Measurements from ENCODE around the gene HHAT.

The HHAT gene

DNA sequence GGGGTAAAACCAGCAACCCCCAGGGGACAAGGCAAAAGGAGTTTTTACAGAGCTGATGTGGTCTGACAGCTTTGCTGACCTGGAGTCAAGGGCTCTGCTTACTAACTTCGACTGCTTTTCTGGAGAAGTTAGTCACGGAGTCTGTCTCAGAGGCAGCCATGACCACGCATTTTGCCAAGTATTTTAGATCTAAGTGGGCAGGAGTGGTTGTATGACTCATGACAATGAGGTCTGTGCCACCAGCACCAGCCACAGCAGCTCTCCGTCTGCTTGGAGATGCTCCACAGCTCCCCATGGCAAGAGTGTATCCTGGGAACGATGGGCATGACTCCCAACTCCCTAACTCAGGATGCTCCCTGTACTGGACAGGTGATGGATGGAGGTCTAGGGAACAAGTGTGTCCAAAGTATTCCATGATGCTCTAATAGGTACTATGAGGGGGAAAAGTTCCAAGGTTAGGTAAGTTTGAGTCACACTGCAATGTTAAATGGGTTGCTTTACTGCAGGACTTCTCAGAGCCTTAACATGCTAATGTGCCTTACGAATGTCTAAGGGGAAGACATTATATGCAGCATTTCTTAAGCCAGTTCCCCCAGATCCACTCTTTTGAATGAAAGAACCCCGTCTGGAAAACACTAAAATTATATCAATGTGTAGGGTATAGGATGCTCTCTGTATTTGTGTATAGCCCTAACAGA is 359.0 kb downstream of the HHAT start:
- DNase-seq (ENCODE audit: low read depth): peak; percentile 32

DNA sequence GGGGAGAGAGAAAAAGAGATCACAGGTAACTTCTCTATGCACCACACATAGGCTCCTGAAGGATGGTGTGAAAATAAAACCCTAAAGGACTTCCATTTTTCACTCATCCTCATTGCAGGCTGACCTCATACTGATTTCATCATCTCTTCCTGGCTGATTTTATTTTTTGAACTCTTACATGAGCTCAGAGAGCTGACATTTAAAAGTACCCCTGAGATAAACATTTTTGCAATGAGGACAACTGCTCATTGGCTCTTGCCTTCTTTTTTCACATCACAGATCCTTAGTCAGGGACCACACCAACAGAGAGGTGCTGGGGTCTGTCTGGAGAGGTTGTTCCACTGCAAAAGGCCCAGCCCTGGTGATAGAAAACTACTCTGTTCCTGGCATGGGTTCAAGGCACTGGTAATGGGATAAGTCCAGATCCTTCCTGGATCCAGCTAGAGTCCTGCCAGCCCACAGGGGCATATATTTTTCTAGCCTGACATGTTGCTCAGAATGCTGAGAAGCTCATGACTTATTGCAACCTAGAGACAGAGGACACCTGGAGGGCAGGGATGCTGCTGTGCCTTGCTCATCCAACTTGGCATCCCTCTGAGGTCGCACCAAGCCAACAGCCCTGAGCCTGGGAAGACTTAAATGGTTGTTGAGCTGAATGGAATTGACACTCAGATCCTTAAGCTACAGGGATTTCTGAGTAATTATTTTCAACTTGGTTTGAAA is 360.0 kb downstream of the HHAT start:
- peak; percentile 7 for DNase-seq (ENCODE audit: low read depth)

DNA sequence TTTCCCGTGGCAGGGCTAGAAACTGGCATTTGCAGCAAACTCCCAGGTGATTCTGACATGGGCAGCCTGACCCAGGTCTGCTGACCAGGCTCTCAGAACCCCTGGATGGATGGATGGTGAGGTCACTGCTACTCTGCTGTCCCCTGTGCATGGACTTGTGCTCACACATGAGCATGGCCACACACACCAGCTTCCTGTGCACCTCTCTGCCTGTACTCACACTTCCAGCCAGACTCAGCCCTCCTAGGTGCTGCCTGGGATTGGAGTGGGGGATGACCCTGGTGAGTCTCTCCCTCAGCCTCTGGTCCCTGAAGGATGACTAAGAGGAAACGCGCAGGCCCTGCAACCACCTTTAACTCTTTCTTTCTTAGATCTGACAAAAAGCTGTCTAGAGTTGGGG is 361.1 kb downstream of the HHAT start:
- DNase-seq (ENCODE audit: low read depth): no peak

DNA sequence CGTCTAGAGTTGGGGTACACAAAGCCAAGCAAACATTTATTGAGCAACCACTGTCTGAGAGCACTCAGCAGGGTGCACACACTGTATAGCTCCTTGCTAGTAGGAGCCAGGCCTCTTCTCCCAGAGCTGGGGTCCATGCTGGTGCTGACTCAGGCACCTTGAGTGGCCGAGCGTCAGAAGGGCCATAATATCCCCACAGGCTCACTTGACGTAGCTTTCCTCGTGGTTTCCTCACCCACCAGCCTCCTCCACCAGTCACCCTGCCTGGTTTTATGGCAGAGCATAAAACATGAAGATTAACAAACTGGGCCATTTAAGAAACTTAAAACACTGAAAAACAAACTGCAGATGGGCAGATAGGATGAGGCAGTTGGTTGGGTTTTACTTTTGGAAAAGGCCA is 361.5 kb downstream of the HHAT start:
- no peak for DNase-seq (ENCODE audit: low read depth)

DNA sequence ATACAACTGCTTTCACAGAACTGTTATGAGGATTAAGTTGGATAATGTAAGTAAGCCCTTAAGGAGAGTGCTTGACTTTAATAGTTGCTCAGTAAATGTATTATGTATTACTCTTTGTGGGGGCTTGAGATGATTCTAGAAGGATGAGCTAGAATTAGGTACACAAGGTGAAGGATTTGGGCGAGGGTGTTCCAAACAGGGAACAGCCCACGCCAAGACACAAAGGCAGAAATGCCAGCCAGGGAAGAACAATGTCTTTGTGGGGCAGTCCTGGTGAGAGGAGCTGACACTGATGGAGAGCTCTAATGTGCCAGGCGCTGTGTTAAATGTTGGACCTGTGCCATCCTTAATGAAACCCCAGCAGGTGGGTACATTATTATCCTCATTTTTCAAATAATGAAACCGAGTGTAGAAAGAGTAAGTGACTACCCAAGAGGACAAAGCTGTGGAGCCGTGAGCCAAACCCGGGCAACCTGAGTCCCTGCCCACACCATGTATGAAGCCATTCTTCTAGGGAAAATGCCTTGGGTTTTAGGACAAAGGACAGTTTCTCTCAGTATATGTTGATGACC is 362.4 kb downstream of the HHAT start:
- DNase-seq (ENCODE audit: low read depth): no peak

DNA sequence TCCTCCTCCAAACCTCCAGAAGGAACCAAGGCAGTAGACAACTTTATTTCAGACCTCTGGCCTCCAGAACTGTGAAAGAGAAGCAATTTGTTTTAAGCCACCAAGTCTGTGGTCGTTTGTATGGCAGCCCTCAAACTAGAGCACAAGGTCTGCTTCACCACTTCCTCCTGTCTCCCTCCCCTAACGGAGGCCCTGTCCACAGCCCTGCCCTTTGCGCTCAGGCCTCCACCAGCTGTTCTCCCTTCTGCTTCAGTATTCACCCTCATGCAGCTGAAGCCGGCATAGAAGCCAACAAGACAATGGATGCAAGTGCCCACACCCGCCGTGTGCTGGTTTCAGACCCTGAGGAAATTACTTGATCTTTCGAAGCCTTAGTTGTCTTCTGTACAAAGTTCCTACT is 364.1 kb downstream of the HHAT start:
- no peak for DNase-seq (ENCODE audit: low read depth)

DNA sequence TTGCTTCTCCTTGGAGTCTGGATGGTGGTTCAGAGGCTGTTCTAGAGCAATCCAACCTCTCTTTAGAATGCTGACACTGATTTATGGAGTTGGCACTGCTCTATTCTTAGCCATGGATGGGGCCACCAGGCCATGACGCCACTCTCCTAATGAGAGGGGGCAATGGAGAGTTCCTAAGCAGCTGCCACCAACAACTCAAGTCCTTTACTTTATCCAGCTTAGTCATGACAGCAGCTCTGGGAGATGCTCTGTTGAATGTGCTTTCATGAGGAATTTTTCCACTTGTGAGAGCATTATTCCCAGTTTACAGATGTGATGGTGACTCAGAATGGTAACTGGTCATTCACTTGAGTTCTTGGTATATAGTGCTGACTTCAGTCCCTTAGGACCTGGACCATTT is 366.3 kb downstream of the HHAT start:
- DNase-seq (ENCODE audit: low read depth): peak; percentile 11

DNA sequence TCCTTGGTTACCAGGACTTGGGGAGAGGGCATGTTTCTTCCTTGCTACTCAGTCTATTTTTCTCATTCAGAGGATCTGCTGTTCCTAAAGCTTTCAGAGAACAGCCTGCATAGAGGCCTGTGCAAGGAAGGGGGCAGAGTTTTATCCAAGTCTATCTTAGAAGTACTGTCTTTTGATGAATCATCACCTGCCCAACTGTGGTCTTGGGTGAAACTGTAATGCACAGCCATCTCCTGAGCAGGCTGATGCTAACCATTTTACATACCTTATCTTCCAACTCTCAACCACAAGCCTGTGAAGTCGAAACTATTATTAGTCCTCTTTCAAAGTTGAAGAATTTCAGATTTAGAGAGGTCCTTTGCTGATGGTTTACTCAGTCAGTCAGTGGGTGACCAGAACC is 368.0 kb downstream of the HHAT start:
- peak; percentile 3 for DNase-seq (ENCODE audit: low read depth)

DNA sequence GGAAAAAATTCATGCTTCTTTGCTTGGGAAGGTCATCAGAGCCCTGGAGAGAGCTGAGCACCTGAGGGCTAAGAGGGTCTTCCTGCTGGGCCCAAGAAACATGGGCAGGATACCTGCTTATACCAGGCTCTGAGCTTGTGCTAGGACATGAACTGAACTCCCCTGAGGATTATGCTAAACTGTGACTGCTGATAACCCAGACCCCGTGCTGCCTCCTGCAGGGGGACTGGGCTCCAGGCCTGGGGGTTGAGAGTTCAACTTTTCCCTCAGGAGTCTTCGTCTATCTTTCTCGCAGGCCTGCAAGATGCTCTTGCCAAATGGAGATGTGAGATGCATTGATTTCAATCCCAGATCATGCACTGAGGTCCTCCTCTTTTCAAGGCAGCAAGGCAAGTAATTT is 368.5 kb downstream of the HHAT start:
- no peak for DNase-seq (ENCODE audit: low read depth)

DNA sequence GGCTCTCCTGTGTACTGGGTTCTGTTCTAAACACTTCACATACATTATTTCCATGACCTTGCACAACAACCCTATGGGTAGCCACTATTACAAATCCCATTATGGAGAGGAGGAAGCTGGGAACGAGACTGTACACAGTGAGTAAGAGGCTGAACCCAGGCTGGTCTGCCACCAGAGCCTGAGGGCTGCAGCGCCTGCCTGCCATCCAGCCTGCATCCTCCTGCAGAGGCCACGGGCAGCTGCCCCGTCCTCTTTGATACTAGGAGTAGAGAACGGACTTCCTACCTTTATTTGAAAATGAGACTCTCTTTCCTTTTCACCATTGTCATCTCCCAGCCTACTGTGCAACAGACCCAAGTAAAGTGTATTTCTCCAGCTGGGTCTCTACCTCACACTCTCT is 370.0 kb downstream of the HHAT start:
- no peak for DNase-seq (ENCODE audit: low read depth)

DNA sequence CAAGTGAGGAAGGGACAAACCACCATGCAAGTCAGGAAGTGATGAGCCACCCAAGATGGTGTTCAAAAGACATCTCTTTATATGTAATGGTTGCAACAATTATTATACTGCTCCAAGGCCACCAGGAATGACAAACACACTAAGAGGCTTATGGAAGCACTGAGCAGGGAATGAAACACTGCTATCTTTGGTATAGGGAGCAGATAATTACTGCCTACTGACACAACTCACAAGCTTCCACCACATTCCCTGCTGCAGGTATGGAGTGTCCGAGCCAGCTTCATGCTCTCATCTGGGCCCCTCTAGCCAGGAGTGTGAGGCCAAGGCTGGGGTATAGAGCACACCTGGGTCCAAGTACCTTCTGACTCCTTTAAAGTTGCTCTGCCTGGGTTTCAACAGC is 371.4 kb downstream of the HHAT start:
- DNase-seq (ENCODE audit: low read depth): no peak

DNA sequence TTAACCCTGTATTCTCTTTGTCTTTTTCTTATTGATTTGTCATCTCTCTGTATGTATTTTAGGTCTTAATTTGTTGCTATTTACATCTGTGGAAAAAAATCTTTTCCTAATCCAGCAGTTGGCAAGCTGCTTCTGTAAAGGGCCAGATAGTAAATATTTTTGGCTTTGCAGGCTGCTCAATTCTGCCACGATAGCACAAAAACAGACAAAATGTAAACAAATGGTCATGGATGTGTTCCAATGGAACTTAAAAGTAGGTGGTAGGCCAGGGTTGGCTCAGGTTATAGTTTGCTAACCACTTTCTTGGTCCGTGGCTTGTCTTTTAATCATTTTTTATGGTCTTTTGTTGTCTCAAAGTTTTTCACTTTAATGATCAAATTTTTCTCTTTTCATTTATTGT is 371.8 kb downstream of the HHAT start:
- no peak for DNase-seq (ENCODE audit: low read depth)

DNA sequence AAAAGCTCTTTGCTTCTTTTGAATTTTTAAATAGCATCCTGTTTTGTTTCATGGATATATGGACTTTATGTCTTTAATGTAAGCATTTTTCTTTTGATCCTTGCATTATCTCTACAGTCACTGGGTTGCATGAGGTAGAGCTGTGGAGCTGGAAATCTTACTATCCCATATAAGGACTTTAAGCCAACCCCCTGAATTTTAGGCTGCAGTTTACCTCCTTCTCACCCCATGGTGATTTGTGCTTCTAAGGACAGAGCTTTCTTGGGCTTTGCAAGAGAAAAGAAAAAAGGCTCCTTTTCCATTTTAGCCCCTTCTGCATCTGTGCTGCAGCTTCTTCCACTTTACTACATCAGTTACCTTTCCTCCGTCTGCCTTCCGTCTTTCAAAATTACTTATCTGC is 373.8 kb downstream of the HHAT start:
- DNase-seq (ENCODE audit: low read depth): no peak

DNA sequence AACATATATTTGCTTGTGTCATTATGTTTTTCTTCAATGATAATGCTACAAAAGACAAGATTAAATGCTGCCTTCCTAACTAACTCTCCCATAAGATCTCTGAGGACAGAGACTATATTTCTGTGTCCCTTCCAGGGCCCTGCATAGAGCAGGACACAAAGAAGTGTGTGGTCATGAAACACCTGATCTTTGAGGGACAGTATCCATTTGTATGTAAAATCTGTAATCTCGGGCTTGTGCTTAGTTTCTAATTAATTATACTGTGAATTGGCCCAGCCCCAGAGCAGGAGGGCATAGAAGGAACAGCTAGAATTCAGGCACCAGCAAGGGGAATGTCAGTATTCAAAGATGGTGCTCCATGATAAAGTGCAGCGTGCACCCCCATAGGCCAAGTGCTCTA is 374.9 kb downstream of the HHAT start:
- DNase-seq (ENCODE audit: low read depth): no peak

DNA sequence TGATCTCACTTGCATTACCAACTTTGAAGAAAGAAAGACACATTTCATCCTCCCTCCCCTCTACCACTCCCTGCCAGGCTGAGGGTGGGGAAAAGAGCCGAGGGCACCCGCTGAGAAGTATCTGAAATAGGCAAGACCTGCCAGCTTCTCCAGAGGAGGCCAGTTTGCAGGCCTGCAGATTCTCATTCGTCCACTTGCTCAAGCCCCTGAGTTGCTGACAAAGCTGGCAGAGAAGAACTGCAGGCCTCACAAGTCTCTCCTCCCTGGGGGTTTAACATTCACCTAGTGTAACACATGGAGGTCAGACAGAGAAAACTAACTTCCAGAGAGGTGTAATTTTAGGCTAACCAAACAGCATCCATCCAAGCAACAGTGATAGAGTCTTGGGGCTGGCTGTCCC is 376.4 kb downstream of the HHAT start:
- DNase-seq (ENCODE audit: low read depth): no peak

DNA sequence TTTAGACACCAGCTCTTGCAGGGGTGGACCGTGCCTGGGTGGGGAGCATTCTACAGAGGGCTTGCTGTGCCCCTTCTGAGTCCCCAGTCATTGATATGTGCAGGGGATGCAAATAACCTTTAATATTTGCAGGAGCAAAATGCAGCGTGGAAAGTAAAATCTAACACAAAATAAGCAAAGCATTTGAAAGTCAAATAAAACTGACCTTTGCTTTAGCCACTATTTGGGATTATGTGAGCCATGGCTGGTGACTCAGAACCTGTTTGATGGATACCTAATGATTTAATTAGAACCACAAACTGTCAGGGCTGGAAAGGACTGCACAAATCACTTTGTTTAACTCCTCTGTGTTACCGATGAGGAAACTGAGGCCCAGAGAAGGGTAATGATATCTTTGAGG is 377.5 kb downstream of the HHAT start:
- no peak for DNase-seq (ENCODE audit: low read depth)

DNA sequence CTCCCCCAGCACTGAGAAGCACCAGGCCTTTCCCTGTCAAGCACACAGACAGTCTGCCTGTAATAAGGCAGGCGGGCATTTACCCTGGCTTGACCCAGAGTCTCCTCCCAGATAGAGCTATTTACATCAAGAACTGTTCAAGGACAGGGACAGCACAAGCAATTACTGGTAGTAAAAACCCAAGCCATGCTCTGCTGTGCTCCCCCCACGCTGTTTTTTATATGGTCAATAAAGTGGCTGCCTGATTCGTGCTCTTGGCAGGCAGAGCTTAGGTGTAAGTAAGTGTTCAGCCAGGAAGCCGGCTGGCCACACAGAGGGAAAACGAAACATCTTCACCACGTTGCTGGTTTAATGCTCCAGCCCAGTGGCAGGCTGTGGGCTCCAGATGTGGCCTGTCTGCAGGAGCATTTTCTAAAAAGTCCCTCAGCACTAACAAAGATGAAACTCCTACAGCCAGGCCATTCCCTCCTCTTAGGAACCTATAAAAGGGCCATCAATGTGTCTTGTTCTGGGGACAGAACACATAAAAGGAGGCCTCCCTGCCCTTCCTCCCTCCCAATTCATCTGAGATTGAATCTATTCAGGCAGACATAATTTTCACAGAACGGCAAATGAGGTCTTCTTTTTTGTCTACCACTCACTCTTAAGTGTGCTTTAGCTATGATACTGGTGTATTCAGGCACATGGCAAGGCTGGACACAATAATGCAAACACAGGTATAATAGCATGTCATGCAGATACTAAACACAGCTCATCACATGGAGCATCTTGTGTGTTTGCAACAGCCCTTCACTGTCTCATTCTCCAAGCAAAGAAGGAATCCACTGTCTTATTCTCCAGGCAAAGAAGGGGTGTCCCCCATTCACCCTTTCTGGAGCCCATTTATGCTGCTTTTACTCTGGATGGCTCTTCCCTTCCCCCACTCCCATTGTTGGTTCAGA is 378.9 kb downstream of the HHAT start:
- peak; percentile 1 for DNase-seq (ENCODE audit: low read depth)

DNA sequence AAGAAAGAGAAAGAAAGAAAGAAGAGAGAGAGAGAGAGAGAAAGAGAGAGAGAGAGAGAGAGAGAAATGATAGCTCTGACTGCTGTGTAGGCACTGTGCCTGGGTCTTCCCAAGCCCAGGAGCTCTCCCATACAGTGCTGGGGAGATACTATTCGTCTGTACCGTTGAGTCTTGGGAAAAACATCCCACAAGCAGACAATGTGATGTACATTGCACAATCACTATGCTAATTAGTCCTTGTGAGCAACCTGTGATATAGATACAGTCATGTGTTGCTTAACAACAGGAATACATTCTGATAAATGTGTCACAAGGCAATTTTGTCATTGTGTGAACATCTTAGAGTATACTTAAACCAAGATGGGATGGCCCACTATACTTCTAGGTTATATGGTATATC is 381.0 kb downstream of the HHAT start:
- peak; percentile 8 for DNase-seq (ENCODE audit: low read depth)

DNA sequence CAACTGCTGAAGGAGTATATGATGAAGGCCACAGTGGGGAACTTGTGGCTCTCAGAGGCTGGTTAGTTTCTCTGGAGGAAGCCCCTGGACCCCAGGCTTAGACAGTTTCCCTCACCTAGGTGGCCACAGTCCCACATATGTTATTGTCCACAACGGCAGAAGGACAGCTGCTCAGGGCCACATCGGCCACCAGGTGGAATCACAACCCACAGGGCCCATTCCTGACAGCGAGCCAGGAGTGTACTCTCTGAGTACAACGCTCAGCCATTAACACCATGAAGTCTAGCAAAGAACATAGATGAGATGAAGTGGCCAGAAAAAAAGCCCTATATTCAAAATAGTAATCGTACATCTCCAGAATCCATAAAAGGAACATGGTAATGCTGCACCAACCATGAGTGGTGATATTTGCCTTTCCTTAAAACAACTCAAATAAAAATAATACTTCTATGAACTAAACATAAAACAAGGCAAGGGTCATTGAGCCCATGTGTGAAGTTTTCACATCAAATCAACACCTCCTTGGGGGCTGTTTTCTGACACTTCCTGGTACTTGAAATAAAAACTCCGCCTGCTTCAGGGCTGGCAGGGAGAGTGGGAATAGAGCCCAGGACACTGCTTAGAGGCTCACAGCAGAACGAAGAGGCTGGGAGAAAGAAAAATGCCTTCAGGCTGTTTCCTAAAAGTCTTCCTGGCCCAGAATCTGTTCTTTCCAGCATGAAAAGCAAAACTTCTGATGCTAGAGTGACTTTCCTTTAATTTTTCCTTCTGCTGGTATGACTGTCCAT is 383.3 kb downstream of the HHAT start:
- DNase-seq (ENCODE audit: low read depth): no peak

DNA sequence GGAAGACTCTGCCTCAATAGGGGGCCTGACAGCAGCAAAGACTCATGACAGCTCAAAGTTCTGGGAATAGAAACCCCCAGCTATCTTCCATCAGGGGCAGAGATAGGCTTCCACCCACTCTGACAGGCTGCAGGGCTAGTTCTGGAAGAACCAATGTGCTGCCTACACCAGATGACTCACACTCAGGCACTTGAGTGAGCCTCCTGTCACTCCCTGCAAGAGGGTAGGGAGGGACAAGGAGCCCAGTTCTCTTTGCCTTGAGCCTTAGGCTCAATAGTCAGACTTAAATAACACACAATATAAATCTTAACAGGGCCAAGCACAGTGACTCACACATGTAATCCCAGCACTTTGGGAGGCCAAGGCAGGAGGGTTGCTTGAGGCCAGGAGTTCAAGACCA is 386.4 kb downstream of the HHAT start:
- DNase-seq (ENCODE audit: low read depth): peak; percentile 18

DNA sequence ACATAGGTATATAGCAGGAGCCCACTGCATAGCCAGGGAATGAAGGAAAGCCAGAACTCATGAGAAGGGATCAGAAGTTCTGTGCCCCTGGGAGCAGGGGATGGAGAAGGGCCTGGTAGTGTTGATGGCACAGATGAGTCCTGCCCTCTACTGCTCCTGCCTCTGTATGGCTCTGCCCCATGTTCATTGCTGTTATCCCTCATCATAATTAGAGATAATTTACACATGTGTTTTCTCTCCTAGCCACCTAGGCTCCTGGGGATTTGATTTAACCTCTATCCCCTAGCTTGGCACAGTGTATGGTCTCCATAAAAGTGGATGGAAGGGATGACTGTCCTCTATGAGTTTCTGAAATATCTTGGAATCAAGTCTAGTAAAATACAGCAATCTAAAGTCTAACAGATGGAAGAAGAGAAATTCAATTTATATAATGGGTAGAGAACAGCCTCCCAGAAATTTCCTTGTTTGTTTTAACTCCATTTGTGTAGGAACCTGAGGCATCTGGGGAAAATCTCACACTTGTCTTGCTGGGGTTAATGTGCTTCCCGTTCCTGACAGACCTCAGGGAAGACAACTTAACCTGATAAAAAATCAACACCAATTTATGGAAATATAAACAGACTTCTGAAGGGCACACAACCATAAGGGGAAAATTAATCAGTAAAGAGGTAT is 393.8 kb downstream of the HHAT start:
- DNase-seq (ENCODE audit: low read depth): no peak

Data from EH (cell line).